ENCODE data around the gene DNASE2.

The DNASE2 gene

GRCh38 chr19:12886651-12886968 lies 5.4 kb upstream of the DNASE2 start:
- no peak for DNase-seq (ENCODE audit: low read depth)

GRCh38 chr19:12885749-12886650 lies 4.8 kb upstream of the DNASE2 start:
- DNase-seq (ENCODE audit: low read depth): no peak

- DNase-seq (ENCODE audit: low read depth): peak; percentile 79
These were observed 3.9 kb upstream of the DNASE2 start for GRCh38 chr19:12884926-12885748.

GRCh38 chr19:12884627-12884925 lies 3.3 kb upstream of the DNASE2 start:
- DNase-seq (ENCODE audit: low read depth): no peak

GRCh38 chr19:12884202-12884601 lies 3.0 kb upstream of the DNASE2 start:
- no peak for DNase-seq (ENCODE audit: low read depth)

- DNase-seq (ENCODE audit: low read depth): no peak
These were observed 1.3 kb upstream of the DNASE2 start for GRCh38 chr19:12882589-12882988.

GRCh38 chr19:12880551-12881171 lies 588 bp downstream of the DNASE2 start:
- no peak for DNase-seq (ENCODE audit: low read depth)

GRCh38 chr19:12875086-12875485 lies 6.2 kb downstream of the DNASE2 start:
- no peak for DNase-seq (ENCODE audit: low read depth)

GRCh38 chr19:12873891-12874745 lies 7.1 kb downstream of the DNASE2 start:
- no peak for DNase-seq (ENCODE audit: low read depth)

- peak; percentile 33 for DNase-seq (ENCODE audit: low read depth)
These were observed 8.0 kb downstream of the DNASE2 start for GRCh38 chr19:12872941-12873890.

GRCh38 chr19:12872255-12872654 lies 9.0 kb downstream of the DNASE2 start:
- DNase-seq (ENCODE audit: low read depth): no peak

- no peak for DNase-seq (ENCODE audit: low read depth)
These were observed 9.6 kb downstream of the DNASE2 start for GRCh38 chr19:12871681-12872080.

- no peak for DNase-seq (ENCODE audit: low read depth)
These were observed 12.6 kb downstream of the DNASE2 start for GRCh38 chr19:12868540-12869112.

- DNase-seq (ENCODE audit: low read depth): peak; percentile 41
These were observed 13.8 kb downstream of the DNASE2 start for GRCh38 chr19:12867120-12868099.

GRCh38 chr19:12866416-12867119 lies 14.7 kb downstream of the DNASE2 start:
- no peak for DNase-seq (ENCODE audit: low read depth)

- no peak for DNase-seq (ENCODE audit: low read depth)
These were observed 15.4 kb downstream of the DNASE2 start for GRCh38 chr19:12865746-12866415.

GRCh38 chr19:12864721-12865715 lies 16.2 kb downstream of the DNASE2 start:
- DNase-seq (ENCODE audit: low read depth): no peak

All from activated T-helper 1 cell treated with Interleukin-2 at 50 U/mL for 16 hours (primary cell).